ENCODE data around the gene CMSS1.

Gene CMSS1

DNA sequence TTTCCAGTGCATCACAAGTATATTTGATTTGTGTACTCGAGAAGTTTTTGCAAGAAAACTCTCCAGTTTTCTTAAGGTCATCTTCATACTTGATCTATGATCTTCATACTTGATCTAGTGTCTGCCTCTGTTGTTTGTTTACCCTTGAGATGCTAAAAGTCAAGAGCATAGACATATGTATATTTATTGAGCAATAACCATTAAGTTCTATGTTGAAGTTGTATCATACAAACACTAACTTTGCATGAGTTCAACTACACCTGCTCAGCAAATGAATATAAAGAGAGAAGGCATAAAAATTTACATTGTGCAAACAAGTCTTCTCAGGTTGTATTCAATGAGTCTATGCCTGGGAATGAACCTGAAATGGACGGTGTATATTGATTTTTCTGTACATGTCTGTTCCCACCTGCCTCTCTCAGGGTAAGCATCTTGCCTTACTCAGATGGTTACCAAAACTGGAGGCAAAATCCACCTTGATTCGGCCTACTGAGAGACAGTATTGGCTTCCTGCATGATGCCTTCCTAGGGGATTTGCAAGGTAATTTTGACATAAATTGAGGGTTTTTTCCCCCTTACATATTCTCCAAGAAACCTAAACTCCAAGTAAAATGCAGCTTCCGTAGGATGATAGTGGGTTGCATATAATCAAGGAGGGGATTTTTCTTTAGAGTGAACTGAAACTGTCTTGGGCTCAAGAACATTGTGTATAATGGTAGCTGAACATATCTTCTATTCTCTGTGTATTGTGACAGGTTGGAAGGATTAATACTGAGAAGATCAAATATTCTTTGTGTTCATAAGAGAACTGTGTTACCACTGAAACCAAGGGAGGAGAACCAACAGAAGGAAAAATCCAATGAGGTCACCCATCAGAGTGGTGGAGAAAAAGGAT lies 186.2 kb downstream of the CMSS1 start:
- DNase-seq: no peak

DNA sequence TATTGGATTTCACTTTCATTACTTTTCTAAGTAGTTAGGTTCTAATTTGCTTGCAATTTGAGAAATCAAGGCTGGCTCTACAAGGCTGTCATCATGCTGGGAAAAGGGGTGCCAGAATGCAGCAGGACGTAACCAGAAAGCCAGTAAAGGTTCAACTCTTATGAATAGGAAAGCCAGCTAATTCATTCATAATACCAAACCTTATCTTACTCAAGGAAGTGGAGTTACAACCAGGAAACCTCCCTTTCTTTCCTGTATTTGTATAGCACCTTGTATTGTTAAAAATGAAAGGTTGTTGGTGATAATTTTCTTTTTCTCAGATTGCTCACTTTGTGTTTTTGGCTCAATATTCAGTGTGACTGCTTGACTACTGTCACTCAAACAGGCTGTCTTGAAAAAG lies 187.3 kb downstream of the CMSS1 start:
- DNase-seq: no peak

DNA sequence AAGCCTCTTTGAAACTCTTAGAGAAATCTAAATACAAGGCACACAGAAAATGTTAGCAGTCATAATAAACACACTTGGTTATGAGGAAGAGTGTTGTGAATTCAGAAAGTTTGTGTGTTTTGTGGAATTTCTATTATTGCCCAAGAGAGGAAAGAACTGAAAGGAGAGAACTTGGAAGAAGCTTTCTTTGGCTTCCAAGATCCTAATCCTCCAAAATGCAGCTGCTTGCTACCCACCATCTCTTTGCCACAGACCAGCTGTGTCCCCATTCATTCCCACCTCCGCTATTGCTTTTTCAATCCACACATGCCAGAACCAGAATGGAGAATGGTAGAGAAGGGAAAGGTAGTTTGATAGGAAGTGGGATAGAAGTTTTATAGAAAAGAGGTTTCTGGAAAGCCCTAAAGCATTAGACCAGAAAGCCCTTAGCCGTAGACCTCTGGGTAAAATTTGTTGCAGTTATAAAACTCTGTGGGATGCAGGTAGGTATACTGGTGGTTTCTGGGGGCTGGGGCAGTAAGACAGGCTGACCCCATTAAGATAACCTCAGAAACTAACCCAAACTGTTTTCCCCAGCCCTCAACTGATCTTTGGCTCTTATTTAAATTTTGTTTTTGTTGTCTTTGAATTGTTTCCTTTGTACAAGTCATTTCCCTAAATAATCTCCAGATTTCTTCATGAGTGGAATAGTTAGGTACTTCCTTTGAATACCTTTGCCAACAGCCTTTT lies 188.2 kb downstream of the CMSS1 start:
- DNase-seq: no peak

DNA sequence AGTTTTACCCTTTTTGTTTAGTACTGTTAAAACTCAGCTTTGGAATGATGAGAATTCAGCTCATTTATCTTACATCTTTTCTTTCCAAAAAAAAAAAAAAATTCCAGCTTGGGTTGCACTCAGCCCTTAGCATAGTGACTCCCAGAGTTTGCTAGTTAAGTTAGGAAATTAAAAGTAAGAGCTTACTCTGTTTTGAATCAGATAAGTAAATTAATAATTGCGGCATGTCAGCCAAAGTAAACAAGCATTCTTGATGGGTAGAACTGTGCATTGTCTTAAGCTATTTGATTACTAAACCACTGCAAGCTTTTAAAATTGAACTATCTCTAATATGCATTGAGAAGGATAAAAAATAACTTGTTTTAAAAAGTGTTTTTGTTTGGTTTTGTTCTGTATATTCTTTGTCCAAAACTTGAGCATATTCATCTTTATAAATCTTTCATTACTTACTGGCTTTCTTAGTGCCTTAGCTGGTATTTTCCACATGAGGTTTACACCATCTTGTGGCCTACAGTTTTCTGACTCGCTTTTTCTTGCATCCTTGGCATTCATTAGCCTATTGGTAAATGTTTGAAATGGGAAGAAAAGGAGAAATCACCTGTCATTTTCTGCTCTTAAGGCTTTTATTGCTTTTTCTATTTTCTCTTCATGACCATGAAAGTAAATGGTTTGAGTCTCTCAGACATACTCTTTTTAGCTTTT lies 189.1 kb downstream of the CMSS1 start:
- DNase-seq: no peak

DNA sequence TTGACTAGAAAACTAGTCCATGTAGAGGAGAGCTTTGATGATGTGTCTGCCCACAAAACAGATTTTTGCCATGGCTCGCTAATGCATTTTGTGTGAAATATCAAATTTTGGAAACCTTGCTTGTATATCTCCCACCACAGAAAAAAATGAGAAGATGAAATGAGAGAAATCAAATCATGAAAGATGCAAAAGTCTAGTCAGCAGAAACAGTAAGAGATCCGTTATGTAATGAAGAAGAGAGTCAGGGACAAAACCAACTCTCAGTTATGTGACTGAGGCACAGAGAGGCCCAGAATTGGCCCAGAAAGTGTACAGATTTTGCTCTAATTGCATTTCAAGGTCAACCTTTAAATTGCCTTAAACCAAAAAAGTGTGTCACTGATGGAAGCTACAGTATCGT lies 189.7 kb downstream of the CMSS1 start:
- no peak for DNase-seq

DNA sequence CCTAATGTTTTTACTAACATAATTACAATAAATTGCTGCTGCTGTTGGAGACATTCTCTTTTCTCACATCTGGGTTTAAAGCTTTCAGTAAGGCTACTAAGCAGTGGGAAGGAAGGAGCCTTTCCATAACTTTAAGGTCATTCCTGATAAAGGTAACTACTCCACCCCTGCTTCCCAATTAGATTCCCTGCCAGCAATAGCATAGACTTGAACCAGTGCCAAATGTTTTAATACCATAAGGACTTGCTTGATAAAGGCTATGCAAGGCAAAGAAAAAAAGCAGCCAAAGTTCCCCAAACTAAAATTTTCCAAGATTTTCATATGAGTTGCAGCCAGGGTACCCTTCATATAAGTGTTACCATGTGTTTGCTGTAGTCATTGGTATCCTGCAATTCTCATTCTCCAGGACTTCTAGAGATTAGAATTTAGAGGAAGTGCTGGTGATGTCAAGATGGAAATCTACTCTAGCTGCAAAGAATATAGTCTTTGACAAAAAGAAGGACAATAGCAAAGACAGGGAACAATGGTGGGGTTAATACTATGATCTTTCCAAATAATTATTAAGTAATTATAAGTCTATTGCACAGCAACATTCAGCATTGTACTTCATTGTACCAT lies 190.5 kb downstream of the CMSS1 start:
- no peak for DNase-seq

DNA sequence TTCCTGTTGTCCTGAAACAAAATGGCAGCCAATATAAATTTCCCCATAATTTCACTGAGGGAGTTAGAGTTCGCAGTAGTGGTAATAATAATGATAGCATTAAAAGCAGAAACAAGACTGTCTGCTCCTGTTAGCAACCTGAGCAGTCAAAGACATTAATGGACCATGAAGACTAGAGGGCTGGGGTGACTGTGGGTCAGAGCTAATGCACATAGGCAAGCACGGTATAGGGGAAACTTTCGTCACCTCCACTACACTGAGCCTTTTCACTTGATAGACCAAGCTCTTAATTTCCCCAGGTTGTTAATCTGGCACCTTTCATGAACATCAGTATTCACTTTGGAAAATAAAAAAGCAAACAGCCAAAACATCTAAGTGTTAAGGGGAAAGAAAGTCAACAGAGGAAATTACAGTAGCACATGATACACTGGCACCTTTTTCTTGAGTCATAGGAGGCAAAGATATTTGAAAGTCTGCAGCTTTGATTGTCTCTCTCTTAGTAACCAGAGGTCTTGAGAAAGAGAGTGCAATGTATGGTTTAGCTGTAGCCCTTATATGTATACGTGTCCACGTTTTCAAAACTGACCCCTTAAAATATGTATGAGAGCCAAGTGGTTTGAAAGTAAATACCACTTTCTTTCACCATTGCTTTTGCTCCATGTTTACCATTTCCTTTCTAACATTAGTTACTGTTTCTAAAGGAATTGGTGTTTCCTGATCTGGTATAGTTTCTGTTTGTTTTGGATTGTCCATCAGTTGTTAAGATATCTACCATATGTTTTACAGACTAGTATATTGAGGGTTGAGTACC lies 191.8 kb downstream of the CMSS1 start:
- no peak for DNase-seq

DNA sequence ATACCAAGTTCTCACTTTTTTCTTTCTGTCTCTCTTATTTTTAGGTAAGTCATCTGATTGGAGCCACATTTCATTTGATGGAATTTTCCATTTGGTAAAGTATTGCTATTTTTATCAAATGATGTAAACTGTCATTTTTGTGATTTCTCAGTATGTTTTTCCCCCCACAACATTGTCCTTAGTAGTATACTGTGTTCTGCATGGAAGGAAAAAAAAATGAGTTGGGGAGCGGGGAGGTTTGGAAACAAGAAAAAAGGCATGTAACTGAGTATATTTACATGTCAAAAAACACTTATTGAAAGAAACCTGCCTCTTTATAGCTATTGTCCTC lies 192.4 kb downstream of the CMSS1 start:
- no peak for DNase-seq

DNA sequence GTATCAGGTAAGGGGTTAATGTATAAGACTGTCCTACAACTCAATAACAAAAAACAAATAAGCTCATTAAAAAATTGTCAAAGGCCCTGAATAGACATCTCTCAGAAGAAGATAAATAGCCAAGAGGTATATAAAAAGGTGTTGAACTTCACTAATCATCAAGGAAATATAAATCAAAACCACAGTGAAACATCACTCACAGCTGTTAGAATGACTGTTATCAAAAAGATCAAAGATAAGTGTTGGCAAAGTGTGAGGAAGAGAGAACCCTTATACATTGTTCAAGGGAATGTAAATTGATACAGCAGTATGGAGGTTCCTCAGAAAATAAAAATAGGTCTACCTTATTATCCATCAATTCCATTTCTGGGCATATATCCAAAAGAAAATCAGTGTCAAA lies 201.1 kb downstream of the CMSS1 start:
- no peak for DNase-seq

DNA sequence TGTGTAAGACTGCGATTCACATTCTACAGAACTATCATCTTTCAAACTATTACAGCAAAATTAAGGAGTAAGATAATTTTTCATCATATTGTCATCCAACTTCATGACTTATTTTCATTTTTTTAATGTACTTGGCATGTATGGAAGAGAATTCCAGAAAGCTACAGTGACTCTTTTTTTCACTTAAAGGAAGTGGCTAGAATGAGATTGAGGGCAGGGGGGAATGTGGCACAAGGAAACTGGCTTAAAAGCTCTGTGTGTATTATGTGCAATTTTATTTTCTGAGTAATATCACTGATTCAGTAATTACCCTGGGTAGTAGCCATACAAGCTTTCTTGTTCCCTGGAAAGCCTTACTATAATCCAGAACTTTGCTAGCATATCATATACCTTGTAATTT lies 202.1 kb downstream of the CMSS1 start:
- no peak for DNase-seq

DNA sequence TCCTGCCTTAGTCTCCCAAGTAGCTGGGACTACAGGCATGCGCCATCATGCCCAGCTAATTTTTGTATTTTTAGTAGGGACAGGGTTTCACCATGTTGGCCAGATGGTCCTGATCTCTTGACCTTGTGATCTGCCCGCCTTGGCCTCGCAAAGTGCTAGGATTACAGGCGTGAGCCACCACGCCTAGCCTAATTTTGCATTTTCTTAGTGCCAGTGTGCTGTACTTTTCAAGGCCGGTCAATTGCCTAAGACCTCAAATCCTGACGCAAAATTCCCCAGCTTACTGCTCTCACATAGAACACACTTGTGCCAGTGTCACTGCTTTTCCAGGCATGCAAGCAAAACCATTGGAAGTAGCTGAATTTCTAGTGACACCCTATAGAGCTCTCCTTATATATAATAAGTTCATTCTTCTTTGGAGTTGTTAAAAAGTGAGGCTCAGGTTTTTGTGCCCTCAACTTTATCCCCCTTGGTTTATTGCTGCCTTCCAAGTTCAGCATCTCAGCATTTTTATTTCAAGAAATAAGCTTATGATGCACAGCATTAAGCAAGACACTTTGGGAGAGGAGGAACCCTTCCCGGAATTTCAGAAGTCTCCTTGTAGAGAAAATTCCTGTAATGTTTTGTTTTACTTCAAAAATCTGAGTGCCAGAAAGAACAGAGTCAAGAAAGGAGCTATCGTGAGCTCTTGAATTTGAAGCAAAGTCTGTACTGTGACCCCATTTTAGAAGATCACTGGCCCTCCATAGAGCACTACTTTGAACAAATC lies 203.4 kb downstream of the CMSS1 start:
- DNase-seq: no peak

DNA sequence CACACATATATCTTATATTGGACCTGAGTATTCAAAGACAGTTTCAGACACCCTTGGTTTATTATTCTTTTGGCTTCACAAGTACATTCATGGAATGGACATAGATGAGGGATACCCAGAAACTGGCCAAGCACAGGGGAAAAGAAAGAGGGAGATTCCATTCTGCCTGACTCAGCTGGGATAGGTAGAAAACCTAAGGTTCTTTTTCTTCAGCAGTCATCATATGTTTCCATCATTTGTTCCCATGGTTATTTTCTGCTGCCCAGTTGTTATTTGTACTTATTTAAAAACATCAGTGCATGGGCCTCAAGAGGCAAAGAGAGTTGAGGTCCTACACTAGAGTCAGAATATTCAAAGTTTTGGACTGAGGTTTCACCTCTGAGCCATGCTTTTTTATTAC lies 204.8 kb downstream of the CMSS1 start:
- no peak for DNase-seq

DNA sequence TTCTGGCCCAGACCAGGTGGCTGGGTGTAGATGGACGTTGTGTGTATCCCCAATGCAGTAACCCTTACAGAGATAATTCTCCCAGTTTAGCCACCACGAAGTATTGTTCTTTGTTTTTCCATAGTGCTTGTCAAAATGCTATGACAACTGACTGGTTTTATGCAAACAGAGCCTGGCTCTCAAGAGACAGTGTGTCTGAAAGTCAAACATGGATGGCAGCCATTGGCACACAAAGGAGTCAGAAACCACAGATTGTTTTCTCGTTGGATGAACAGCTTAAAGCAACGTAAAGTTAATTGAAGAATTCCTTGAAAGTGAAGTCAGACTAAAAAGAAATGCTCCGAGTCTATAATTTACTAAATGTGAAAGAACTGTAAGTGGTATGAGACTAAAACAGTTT lies 205.5 kb downstream of the CMSS1 start:
- DNase-seq: no peak

DNA sequence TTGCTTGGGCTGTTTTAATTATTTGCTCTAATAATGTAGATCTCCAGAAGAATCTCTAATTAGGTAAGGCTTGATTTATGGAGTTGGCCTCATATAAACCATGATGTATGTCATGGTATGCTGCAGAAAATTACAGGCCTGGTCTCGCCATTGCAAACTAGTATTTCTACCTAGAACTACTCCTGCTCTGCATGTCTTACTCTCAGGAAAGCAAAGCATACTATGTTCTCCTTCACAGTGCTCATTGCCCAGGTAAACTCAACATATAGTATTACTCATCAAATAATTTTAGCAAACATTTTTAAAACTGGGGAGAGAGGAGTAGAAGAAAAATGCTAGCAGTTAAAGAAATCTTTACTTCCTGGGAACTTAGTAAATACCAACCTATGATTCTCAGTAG lies 205.9 kb downstream of the CMSS1 start:
- no peak for DNase-seq

DNA sequence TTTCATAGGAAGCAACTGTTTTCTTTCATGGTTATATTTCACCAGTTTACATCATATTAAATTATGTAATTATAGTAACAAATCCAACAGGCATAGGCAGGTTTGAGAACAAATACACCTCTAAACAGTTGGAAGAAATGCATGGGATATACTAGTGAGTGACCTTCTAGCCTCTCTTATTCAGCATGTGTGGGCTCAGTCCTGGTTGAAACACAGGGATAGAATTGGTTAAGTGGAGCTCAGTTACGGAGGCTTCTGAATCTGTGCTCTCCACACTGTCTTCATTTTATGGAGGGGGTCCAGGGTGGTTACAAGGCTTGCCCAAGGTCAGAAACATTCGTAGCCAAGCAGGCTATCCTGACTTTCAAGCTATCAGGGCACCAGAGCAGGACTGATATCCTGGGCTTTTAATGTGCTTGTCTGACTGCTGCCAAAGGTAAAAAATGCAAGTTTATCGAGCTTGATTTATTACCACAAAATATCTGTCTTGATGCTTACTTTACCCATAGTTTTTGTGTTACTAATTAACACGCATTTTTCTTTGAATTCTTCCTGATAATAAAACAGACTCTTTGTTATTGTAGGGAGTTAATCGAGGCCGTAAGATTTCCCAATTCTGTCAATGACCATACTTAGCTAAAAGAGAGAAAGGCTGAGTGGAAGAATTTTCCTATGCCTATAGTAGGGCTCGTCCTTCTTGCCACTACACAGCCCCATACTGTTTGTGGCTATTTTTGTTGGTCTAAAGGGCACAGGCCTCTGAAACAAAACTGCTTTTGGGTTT lies 207.1 kb downstream of the CMSS1 start:
- DNase-seq: no peak

DNA sequence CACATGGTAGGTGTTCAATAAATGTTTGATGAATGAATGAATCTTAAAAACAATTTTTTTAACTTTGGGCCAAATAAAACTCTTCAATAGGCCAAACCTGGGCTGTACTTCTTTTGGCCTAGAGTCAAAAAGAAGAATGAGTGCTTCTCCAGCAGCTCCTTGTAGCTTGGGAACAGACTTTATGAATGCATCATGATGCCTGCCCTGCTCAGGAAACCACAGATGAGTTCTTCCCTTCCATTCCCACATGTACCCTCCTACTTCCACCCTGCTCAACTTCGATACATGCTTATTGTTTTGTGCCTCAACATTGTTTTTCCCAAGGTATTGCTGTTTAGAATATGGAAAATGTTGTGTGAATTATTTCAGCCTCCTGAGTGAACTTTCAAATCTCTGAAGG lies 209.7 kb downstream of the CMSS1 start:
- DNase-seq: no peak

DNA sequence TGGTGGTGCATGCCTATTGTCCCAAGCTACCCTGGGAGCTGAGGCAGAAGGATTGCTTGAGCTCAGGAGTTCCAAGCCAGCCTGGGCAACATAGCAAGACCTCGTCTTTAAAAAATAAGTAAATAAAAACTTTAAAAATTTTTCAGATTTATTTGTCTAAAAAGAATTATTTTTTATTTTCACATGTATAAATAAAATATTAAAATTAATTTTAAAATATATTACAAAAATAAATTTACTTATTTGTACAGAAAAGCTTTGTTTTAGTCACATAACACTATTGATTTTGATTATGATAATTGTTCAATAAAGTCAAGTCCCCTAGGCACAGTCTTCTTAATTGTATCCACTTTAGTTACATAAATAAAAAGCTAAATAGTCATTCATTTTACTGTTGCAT lies 211.4 kb downstream of the CMSS1 start:
- no peak for DNase-seq

DNA sequence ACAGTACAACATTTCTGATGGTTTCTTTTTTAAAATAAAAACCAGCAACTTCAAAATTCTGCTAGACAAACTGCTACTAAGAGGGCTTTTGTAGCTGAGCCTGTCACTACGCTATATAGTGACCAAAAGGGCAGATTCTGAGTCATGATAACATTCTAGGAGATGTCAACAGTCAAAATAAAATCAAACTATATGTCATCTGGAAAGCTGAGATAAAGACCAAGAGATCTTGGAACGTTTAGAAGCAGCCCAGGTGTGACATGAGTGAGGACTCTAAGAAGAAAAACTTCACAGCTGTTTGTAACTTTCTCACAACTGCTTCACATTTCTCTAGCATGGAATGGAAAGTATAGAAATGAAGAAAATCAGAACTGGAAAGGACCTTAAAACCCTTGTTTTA lies 212.0 kb downstream of the CMSS1 start:
- no peak for DNase-seq

DNA sequence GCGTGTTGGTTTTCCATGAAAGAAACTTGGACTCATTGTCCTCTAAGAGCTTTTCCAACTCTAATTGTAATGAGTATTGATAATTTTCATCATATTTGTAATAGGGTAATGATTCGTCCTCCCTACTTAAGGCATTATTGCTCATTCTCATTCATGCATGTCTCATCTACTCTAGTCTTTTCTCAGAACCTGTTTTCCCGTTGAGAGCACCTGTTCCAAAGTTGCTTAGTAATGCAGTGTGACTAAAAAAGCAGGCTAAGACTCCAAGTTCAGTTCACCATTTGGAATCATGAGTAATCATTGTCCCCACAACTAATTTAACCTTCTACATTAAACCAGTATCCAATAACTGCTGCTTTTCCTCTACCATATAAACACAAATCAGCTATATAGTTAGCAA lies 212.7 kb downstream of the CMSS1 start:
- no peak for DNase-seq

DNA sequence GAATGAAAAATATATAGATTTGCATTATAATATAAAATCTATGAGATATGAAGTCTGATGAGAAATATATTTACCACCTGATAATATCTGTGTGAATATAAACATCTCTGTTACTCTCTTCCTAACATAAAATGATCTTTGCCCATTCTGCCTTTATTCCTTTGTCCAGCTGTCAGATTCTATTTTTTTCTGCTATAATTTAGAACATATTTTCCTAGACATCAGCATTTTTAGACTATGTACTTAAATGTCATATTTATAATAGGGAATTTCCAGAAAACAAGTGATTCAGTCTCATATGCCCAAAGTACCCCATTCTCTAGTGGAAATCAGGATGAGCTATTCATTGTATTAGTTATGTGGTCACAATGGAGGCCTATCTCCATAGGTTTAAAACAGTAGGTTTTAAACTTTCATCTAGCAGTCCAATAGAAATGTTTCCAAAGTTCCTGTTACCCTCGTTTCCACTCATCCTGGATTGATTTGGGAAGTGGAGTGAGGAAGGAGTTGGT lies 213.3 kb downstream of the CMSS1 start:
- no peak for DNase-seq

DNA sequence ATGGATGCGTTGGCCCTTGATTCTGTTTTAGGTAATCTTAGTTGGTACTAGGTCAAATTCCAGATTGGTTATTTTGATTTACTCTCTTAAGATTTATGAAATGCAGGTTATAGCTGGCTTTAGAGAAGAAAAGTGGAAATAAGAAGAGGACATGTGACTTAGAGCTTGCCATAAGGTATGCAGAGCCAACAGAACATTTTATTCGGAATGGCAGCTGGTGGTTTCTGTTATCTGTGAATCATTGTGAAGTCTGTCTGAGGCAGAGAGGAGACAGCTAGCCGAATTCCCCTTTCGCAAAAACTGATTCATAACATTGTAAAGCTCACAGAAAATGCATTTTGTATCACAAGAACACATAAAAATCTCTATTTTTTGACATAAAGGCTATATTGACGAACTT lies 214.6 kb downstream of the CMSS1 start:
- DNase-seq: no peak
